Activated T-helper 1 cell treated with anti-CD3 and anti-CD28 coated beads, Interleukin-2, amount 50 U/mL, for 16 hours (primary cell): Measurements from ENCODE around the gene LZIC.
"Not testable (repeated sequence)": the region's sequence is repeated elsewhere in the genome, so short reads cannot be mapped to it uniquely, and the experiment has no call there.

ENCODE experiments used
- DNase-seq, 2 donors: peaks; one replicate each; pipeline ENCODE4 v3.0.0-alpha.2; 2020; ENCODE audit warnings: low read depth in 1 of 2, low spot score in 1 of 2

LZIC gene

DNA sequence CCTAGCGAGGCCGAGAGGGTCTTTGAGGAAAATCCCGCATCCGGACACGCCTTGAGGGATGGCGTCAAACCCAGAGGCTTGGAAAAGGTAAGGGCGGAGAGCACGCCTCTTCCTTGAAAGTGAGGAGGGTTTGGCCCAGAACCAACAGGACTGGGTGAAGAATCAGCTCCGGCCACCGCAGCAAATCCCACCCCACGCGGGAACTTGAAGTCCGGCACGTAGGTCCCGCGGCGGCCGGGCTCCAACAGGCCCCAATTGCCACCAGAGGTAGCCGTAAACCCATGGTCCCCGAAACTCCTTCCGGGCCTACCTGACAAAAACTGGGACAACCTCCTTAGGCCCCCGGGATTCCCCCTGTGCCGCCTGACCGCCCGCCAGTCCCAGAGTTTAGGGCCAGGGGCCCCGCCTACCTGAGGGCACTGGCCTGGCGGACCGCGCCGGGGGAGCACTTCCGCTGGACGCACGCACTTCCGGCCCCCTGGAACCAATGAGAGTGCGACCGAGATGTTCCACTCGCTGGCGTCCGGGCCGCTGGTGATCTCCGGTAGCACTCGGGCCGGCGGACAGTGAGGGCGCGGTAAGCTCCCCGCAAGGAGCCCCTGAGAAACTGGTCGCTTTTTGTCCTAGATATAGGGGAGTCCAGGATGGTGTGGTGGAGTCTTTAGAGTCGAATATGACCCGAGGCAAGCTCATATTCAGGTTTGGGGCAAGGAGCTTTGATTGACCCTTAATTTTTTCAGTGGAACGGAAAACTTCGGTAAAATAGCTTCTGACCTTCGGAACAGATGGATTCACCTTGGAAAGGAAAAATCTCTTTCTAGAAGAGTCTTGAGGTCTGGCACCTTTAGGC, at the start of gene LZIC, which contains the start of gene NMNAT1:
TSS of gene LZIC (minus strand) at position 453 of the 850 bp plus-strand sequence. CDS start 6,772 bp downstream, outside the sequence.
TSS of gene NMNAT1 (plus strand) at position 537 of the 850 bp plus-strand sequence. CDS start 28,599 bp downstream, outside the sequence.
- DNase-seq: peak; percentile 79 to 84

DNA sequence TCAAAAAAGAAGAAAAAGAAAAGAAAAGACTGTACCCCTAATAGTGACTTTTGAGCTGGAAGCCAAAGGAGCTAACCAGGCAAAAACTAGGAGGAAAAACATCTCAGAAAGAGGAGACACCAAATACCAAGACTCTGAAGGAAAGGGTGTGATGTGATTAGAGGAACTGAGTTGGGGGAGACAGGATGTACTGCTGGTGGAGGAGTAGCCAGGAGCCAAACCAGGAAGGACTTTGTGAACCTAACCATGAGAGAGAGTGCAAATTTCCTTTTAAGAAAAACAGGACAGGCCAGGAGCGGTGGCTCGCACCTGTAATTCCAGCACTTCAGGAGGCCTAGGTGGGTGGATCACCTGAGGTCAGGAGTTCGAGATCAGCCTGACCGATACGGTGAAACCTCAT, 49.7 kb upstream of the LZIC start:
- DNase-seq: no peak

GRCh38 chr1:9990944-9991343, 47.8 kb upstream of the LZIC start:
- no peak for DNase-seq

- no peak for DNase-seq
Observed at GRCh38 chr1:9989773-9990172, 46.6 kb upstream of the LZIC start.

- no peak for DNase-seq
Observed at GRCh38 chr1:9985001-9985400, 41.8 kb upstream of the LZIC start.

- no peak for DNase-seq
Observed at GRCh38 chr1:9984253-9984652, 41.1 kb upstream of the LZIC start.

DNA sequence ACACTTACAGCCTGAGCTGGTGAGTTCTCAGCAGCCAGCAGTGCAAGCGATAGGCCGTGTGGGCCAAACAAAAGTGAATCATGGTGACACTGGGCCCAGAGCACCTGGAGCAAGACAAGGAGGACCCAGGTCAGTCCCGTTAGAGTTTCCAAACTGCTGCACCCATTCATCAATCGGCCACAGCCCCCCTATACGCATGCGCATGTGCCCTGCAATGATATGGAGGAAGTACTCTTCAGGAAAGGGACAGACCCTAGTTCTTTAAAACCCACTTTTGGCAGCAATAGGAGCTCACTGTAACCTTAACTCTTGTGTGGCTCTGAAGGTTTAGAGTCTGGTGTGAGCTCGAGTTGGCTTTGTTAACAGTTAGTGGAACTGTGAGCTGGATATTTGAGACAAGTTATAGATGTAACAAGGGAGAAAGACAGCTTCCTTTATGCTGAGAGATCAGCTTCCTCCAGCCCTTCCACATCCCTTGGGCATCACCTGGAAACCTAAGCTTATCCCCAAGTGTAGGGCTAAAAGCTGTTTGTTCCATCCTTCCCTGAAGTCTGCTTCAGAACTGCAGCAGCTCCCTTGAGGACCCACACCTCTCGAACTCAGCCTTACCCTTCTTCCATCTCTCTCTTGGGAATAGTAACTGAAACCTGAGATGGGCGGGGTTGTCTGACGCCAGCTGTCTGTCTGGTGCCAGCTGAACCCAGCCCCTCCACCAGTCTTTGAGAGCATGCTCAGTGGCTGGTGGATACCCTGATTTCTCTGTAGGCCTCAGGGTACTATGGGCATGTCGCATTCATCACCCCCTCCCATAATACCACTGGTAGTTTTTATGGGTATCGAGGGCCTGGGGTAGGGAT, 17.7 kb upstream of the LZIC start:
- no peak for DNase-seq

GRCh38 chr1:9960011-9960410, 16.8 kb upstream of the LZIC start:
- no peak for DNase-seq

- DNase-seq: no peak
Observed at GRCh38 chr1:9957726-9958125, 14.5 kb upstream of the LZIC start.

GRCh38 chr1:9946315-9946714, 3.1 kb upstream of the LZIC start:
- DNase-seq: no peak

DNA sequence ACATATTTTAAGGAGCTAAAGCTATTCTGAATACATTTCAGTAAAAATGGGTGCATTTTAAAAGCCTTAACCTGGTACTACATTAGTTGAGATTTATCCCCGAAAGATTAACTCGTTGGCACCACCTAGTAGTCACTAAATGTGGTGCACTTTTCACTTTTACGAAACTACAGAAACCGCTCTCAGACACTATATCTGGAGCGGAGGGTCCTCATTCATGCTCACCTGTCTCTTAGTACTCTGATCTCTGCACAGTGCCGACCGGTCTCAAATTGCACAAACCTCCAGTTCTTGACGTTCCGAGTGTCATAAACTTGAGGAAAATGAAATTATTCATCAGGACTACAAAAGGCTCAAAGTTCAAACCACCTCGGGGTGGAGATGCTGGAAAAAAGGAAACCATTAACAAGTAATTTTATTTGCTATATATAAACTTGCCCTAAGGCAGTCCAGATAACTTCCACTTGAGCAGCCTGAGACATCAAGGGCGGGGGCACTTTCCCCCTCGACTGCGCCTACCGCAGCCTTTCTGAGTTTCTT, 722 bp downstream of the LZIC start:
- no peak for DNase-seq

DNA sequence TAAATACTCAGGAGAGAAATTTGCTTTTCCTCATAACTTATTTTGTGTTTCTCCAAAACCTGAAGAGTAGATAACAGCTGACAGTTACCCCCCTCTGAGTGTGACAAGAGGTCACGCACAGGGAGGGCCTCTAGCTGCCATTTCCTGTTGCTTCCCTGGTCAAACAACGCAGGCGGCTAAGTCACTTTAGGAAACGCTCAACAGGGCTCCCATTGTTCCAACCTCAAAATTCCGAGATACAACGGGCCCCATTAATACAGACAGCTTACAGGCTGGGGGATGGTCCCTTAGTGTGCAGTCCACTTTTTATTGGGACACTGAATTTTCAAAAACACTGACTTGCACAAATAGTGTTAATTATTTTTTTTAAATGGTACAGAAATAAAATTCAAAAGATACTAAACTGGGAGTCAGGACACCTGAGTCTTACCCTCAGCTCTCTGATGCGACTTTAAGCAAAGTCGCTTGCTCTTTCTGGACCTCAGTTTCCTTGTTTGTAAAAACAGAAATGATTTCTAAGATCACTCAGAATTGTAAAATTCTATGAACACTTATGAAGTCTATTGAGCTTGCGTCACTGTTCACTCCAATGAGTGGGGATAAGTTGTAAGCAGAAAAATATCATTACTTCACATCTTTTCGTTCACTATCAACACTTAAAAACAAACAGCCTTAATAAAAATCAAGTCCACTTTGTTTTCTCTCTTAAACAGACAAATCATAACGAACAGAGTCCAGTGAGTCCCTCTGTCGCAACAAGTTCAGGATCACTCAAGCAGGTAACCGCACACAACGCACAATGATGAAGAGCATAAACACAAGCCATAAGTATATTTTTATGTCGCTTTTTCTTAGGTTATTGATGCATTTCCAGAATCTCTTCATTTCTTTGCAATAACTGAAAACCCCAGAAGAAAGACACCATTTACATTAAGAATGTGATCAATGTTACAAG, 13.5 kb downstream of the LZIC start:
- DNase-seq: no peak

DNA sequence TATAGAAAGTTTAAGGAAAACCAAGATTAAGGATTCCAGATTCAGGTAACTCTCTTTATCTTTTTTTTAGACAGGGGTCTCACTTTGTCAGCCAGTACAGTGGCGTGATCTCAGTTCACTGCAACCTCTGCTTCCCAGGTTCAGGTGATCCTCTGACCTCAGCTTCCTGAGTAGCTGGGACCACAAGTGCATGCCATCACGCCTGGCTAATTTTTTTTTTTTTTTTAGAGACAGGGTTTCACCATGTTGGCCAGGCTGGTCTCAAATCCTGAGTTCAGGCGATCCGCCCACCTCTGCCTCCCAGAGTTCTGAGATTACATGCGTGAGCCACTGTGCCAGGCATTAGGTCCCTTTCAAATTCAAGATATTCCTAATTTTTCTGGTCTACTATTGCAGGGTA, 15.9 kb downstream of the LZIC start:
- no peak for DNase-seq

DNA sequence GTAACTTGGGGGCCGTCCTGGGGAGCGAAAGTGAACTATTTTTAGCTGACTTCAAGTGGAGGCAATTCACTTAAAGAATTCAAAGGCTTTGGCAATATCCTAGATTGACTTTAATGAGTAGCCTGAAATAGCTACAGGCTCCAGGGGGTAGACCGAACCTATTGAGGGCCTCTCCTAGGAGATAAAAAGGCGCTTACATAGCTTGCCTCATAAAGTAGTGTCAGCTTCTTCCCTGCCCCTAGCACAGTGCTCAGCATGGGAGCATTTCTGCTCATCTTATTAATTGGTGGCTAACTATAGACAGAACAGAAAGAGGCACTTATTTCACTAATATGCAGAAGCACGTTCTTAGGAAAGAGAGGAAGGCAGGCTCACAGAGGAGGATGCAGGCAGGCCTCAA, 20.8 kb downstream of the LZIC start:
- DNase-seq: no peak

DNA sequence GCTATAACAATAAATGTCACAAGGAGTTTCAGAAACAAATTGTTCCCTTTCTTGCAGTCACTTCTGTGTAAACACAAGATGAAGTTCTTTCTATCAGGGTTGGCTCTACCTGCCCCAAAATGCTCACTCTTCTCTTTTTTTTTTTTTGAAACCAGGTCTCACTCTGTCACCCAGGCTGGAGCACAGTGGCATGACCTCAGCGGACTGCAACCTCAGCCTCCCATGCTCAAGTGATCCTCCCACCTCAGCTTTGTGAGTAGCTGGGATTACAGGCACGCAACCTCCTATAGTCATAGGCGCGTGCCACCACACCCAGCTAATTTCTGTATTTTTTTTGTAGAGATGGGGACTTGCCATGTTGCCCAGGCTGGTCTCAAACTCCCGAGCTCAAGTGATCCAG, 22.6 kb downstream of the LZIC start:
- DNase-seq: no peak

GRCh38 chr1:9917901-9918300, 25.3 kb downstream of the LZIC start:
- no peak for DNase-seq

DNA sequence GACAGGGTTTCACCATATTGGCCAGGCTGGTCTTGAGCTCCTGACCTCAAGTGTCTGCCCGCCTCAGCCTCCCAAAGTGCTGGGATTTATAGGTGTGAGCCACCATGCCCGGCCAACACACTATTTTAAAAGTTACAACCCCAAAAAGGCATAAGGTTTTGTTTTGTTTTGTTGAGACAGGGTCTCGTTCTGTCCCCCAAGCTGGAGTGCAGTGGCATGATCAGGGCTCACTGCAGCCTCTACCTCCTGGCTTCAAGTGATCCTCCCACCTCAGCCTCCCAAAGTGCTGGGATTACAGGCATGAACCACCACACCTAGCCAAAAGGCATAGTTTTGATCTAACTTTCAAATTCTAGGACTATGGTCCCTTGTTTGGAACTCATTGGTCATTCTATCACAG, 25.7 kb downstream of the LZIC start:
- DNase-seq: not testable (repeated sequence)

GRCh38 chr1:9916452-9916851, 26.7 kb downstream of the LZIC start:
- DNase-seq: no peak

GRCh38 chr1:9914610-9914937, 28.6 kb downstream of the LZIC start:
- no peak for DNase-seq

DNA sequence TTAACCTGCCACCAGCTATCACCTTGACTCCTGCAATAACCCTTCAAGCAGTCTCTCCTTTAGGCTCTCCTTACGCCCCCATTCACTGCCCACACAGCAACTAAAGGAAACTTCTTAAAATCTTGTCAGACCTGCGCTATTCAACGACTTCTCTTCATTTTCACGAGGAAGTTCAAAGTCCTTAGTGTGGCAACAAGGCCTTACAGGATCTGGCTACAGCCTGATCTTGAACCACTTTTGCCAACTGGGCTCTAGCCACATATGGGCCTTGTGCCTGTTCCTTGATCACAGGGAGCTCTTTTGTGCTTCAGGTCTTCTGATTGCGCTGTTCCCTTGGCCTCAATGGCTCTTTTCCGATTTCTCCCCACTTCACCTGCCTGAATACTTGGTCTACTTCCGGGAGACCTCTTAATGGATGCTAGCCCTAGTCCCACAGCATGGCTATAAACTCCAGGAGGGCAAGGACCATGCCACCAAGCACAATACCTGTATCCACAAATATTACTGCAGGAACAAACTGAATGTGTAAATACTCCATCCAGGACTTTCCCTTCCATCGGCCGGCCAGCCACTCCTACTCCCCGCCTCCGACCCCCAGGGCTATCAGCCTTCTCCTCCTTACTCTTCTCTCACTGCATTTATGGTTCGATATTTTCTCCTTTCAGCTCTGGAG, 30.8 kb downstream of the LZIC start:
- no peak for DNase-seq
